IMR-90 (cell line): ENCODE measurements around the gene UCKL1. TPM values are rescaled to one million over a fixed set of nuclear protein-coding genes. Genes with fewer than 3 reads are reported as not detected.

Experiments
- ATAC-seq: fragments of 200-7000 bp; cut with Tn5 transposase; 2 replicates; pipeline ENCODE4 v1.9.1; 2020; ENCODE audit warnings: low read depth, mild to moderate bottlenecking, moderate library complexity
- BruUV-seq: library from RNA; stranded (reverse); fragments of 400-500 nt; replicated peaks from 2 replicates; lab custom pipeline; 2021; lab: Mats Ljungman, UMichigan
- CTCF ChIA-PET: fragments of 300-600 bp; formaldehyde crosslinking; extraction: SDS; loops from one replicate; lab custom pipeline; 2021; ENCODE audit warnings: antibody characterized with exemption; lab: Yijun Ruan, JAX
- POLR2A ChIA-PET: fragments of 300-600 bp; sonication (Branson Sonifier 250); formaldehyde crosslinking; loops from one replicate; lab custom pipeline; 2022; ENCODE audit warnings: antibody characterized with exemption; ENCODE audit not compliant: unreplicated experiment; lab: Charles Lee
- DNase-seq: peaks from one replicate; pipeline ENCODE4 v3.0.0; 2013
- H2AFZ ChIP-seq: replicated peaks from 2 replicates; pipeline ENCODE3; 2013; ENCODE audit warnings: low read length, mild to moderate bottlenecking; ENCODE audit not compliant: poor library complexity
- H2AK5ac ChIP-seq: 2 replicates; pipeline ENCODE4 v1.6.1; 2013; ENCODE audit warnings: low read depth, low read length, inconsistent platforms
- H2AK9ac ChIP-seq: replicated peaks from 2 replicates; pipeline ENCODE3; 2013; ENCODE audit warnings: mild to moderate bottlenecking, low read depth, low read length, moderate library complexity; ENCODE audit not compliant: poor library complexity
- H2BK120ac ChIP-seq: 2 replicates; pipeline ENCODE4 v1.6.1; 2013; ENCODE audit warnings: low read depth, low read length, inconsistent platforms
- H2BK15ac ChIP-seq: 3 replicates; pipeline ENCODE4 v1.6.1; 2013; ENCODE audit warnings: low read depth, low read length, inconsistent platforms
- H2BK20ac ChIP-seq: 2 replicates; pipeline ENCODE4 v1.6.1; 2013; ENCODE audit warnings: low read depth, mild to moderate bottlenecking, inconsistent platforms, low read length, moderate library complexity
- H2BK5ac ChIP-seq: 2 replicates; pipeline ENCODE4 v1.6.1; 2013; ENCODE audit warnings: mild to moderate bottlenecking, low read depth, low read length, inconsistent platforms; ENCODE audit not compliant: poor library complexity, severe bottlenecking
- H3K14ac ChIP-seq: replicated peaks from 2 replicates; pipeline ENCODE4 v1.6.1; 2013; ENCODE audit warnings: low read depth, low read length, inconsistent platforms
- H3K18ac ChIP-seq: 2 replicates; pipeline ENCODE4 v1.6.1; 2013; ENCODE audit warnings: low read depth, low read length, control low read depth
- H3K23ac ChIP-seq: 2 replicates; pipeline ENCODE4 v1.6.1; 2013; ENCODE audit warnings: low read depth, low read length, inconsistent platforms
- H3K27ac ChIP-seq: 2 replicates; pipeline ENCODE4 v1.5.1; 2013; ENCODE audit warnings: mild to moderate bottlenecking, control low read depth, low read length; ENCODE audit not compliant: insufficient read depth
- H3K27me3 ChIP-seq: 2 replicates; pipeline ENCODE4 v1.6.1; 2013; ENCODE audit warnings: low read length; ENCODE audit not compliant: control insufficient read depth, insufficient read depth
- H3K36me3 ChIP-seq: 2 replicates; pipeline ENCODE4 v1.6.1; 2013; ENCODE audit warnings: low read length, mixed read lengths; ENCODE audit not compliant: control insufficient read depth, insufficient read depth
- H3K4ac ChIP-seq: 2 replicates; pipeline ENCODE4 v1.6.1; 2013; ENCODE audit warnings: low read depth, low read length, inconsistent platforms
- H3K4me1 ChIP-seq: 2 replicates; pipeline ENCODE4 v1.6.1; 2013; ENCODE audit warnings: low read length, mixed read lengths; ENCODE audit not compliant: control insufficient read depth, insufficient read depth
- H3K4me2 ChIP-seq: 2 replicates; pipeline ENCODE4 v1.6.1; 2013; ENCODE audit warnings: low read depth, mild to moderate bottlenecking, control low read depth, low read length, moderate library complexity
- H3K4me3 ChIP-seq: 2 replicates; pipeline ENCODE4 v1.5.1; 2013; ENCODE audit warnings: low read depth, mild to moderate bottlenecking, control low read depth, low read length, moderate library complexity; ENCODE audit not compliant: insufficient read depth
- H3K56ac ChIP-seq: 2 replicates; pipeline ENCODE4 v1.6.1; 2013; ENCODE audit warnings: low read length, inconsistent platforms; ENCODE audit not compliant: insufficient read depth; ENCODE audit errors: extremely low read depth
- H3K79me1 ChIP-seq, 2 experiments: 2 replicates each; pipeline ENCODE4 v1.6.1; 2013; ENCODE audit warnings: low read length in 2 of 2, inconsistent platforms in 1 of 2, low read depth in 1 of 2
- H3K9ac ChIP-seq: 2 replicates; pipeline ENCODE4 v1.6.1; 2013; ENCODE audit warnings: low read depth, low read length, control low read depth
- H3K9me1 ChIP-seq: 2 replicates; pipeline ENCODE4 v1.6.1; 2013; ENCODE audit warnings: low read length, inconsistent platforms; ENCODE audit not compliant: insufficient read depth
- H3K9me3 ChIP-seq: 2 replicates; pipeline ENCODE4 v1.6.1; 2013; ENCODE audit warnings: low read length; ENCODE audit not compliant: control insufficient read depth, insufficient read depth
- H4K20me1 ChIP-seq: 2 replicates; pipeline ENCODE4 v1.6.1; 2013; ENCODE audit warnings: low read length, inconsistent platforms; ENCODE audit not compliant: insufficient read depth
- H4K5ac ChIP-seq: 2 replicates; pipeline ENCODE4 v1.6.1; 2013; ENCODE audit warnings: mild to moderate bottlenecking, low read depth, low read length, control low read depth
- H4K8ac ChIP-seq, 2 experiments: 2 replicates each; pipeline ENCODE4 v1.6.1; 2013; ENCODE audit warnings: low read depth in 2 of 2, low read length in 2 of 2, control low read depth in 1 of 2, inconsistent platforms in 1 of 2
- H4K91ac ChIP-seq: 2 replicates; pipeline ENCODE4 v1.6.1; 2013; ENCODE audit warnings: low read depth, low read length, inconsistent platforms; ENCODE audit not compliant: insufficient read depth
- BHLHE40 ChIP-seq: fragments of 150-350 bp; IDR thresholded peaks from 2 replicates; pipeline ENCODE4 v1.6.1; 2016; ENCODE audit warnings: mild to moderate bottlenecking, low read depth, low read length
- CEBPB ChIP-seq: IDR thresholded peaks from 2 replicates; pipeline ENCODE4 v1.6.1; 2012; ENCODE audit warnings: low read depth, low read length, improper control_type of control experiment
- CHD1 ChIP-seq: IDR thresholded peaks from 2 replicates; pipeline ENCODE4 v1.6.1; 2012; ENCODE audit warnings: low read depth, low read length, improper control_type of control experiment
- FOS ChIP-seq: fragments of 150-350 bp; IDR thresholded peaks from 2 replicates; pipeline ENCODE4 v1.6.1; 2016; ENCODE audit warnings: low read depth, low read length
- MAFK ChIP-seq: IDR thresholded peaks from 2 replicates; pipeline ENCODE4 v1.6.1; 2012; ENCODE audit warnings: low read depth, low read length, improper control_type of control experiment
- MAZ ChIP-seq: IDR thresholded peaks from 2 replicates; pipeline ENCODE4 v1.6.1; 2012; ENCODE audit warnings: low read depth, mild to moderate bottlenecking, low read length, improper control_type of control experiment, moderate library complexity, borderline replicate concordance
- MXI1 ChIP-seq: IDR thresholded peaks from 2 replicates; pipeline ENCODE4 v1.6.1; 2012; ENCODE audit warnings: low read depth, mild to moderate bottlenecking, low read length, moderate library complexity, borderline replicate concordance
- NFE2L2 ChIP-seq: fragments of 150-350 bp; IDR thresholded peaks from 2 replicates; pipeline ENCODE4 v1.6.1; 2016; ENCODE audit warnings: low read depth, mild to moderate bottlenecking, low read length
- POLR2A ChIP-seq: IDR thresholded peaks from 2 replicates; pipeline ENCODE4 v1.6.1; 2012; ENCODE audit warnings: mild to moderate bottlenecking, low read depth, low read length
- RAD21 ChIP-seq: IDR thresholded peaks from 2 replicates; pipeline ENCODE4 v1.6.1; 2012; ENCODE audit warnings: low read length, improper control_type of control experiment
- RCOR1 ChIP-seq: IDR thresholded peaks from 2 replicates; pipeline ENCODE4 v1.6.1; 2012; ENCODE audit warnings: mild to moderate bottlenecking, low read length, improper control_type of control experiment; ENCODE audit not compliant: insufficient replicate concordance
- RFX5 ChIP-seq: IDR thresholded peaks from 2 replicates; pipeline ENCODE4 v1.8.0; 2012; ENCODE audit warnings: low read depth, mild to moderate bottlenecking, low read length, moderate library complexity
- SMC3 ChIP-seq: fragments of 150-350 bp; IDR thresholded peaks from 2 replicates; pipeline ENCODE4 v1.6.1; 2016; ENCODE audit warnings: low read depth, mild to moderate bottlenecking, antibody characterized with exemption, low read length, moderate library complexity
- USF2 ChIP-seq: fragments of 150-350 bp; IDR thresholded peaks from 2 replicates; pipeline ENCODE4 v1.6.1; 2017; ENCODE audit warnings: mild to moderate bottlenecking, antibody characterized with exemption, low read length, low read depth
- WGBS, 2 experiments: methylation state at CpG; one replicate each; pipeline versions ENCODE4 v1.1.5 to v1.1.7; 2013; ENCODE audit warnings: missing lambda C conversion rate in 2 of 2; ENCODE audit not compliant: insufficient read length in 1 of 2; ENCODE audit errors: extremely low coverage in 2 of 2; 5-methylcytosine and 5-hydroxymethylcytosine counted together
- dilution Hi-C: fragments of 300-500 bp; cut with HindIII; formaldehyde crosslinking; loops from one replicate; pipeline ENCODE4 v1.14.3; 2018; ENCODE audit warnings: low sequenced_read_pairs; ENCODE audit not compliant: unreplicated experiment
- in situ Hi-C: fragments of 300-500 bp; cut with MboI; formaldehyde crosslinking; loops from 3 replicates; pipeline ENCODE4 v1.14.3; 2019; ENCODE audit warnings: low sequenced_read_pairs, inconsistent platforms, mixed read lengths
- intact Hi-C: fragments of 100-400 bp; cut with micrococcal nuclease; formaldehyde crosslinking; loops from 2 replicates; pipeline ENCODE4 v1.10.0; 2022
- polyA plus RNA-seq, 3 experiments: library from polyadenylated mRNA; depleted of rRNA; stranded (reverse); fragments of >200 nt; gene quantifications; 2 replicates each; pipeline ENCODE4 v1.2.3, GENCODE V29; 2012; ENCODE audit warnings: low replicate concordance in 1 of 3
- total RNA-seq: library from RNA; depleted of rRNA; stranded (reverse); fragments of >200 nt; gene quantifications from 2 replicates; pipeline ENCODE4 v1.2.3, GENCODE V29; 2012
- TF ChIP-seq, protein P1 (sequence below): fragments of 150-350 bp; IDR thresholded peaks from 2 replicates; pipeline ENCODE4 v1.6.1; 2016; ENCODE audit warnings: low read depth, mild to moderate bottlenecking, low read length, moderate library complexity, borderline replicate concordance

The UCKL1 gene
- total and polyA plus RNA-seq, 2 of the 4 experiments (the other 2 are of a cell fraction) = 16.7 to 54.7 TPM

DNA sequence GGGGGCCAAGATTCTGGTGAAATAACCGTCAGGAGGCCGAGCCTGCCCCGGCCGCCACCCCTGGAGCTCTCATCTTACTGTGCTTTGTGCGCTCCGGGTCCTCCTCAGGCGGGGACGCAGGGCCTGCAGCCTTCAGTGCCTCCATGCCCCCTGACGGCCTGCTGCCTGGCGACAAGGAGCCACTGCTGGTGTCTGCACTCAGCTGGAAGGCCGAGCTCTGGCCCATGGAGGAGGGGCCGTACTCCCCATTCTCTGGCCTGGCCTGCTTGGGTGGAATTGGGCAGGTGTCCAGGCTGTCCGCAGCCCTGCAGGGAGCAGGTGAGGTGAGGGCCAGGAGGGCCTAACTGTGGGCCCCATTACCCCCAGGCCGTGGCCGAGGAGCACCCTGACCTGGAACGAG lies 8.2 kb upstream of the UCKL1 start:
- Histone ChIP-seq H3K27ac (no peak overlapping the region), H3K9ac (no peak overlapping the region), H3K4me2 (no peak overlapping the region), H3K56ac (no peak overlapping the region), H3K79me1 (peaks cover 12 to 25% of the 10 kb centered on the region in 2 experiments), H3K27me3 (no peaks in the 10 kb centered on the region), H3K23ac (no peak overlapping the region), H2AK5ac (no peak overlapping the region), H3K14ac (no peak overlapping the region), H3K9me1 (peaks cover 3% of the 10 kb centered on the region; the same call in 1 of the 2 replicates), H2AK9ac (no peak overlapping the region), H2BK120ac (no peak overlapping the region), H4K8ac (no peak overlapping the region), H2BK15ac (no peak overlapping the region), H2BK20ac (no peak overlapping the region), H3K36me3 (peaks cover 59% of the 10 kb centered on the region), H3K18ac (no peak overlapping the region), H2AFZ (no peak overlapping the region), H2BK5ac (no peak overlapping the region), H3K4me3 (no peak overlapping the region), H4K5ac (no peak overlapping the region), H3K4ac (no peak overlapping the region), H3K9me3 (no peaks in the 10 kb centered on the region), H3K4me1 (peaks cover 4% of the 10 kb centered on the region), H4K20me1 (no peaks in the 10 kb centered on the region; the same call in 1 of the 2 replicates), H4K91ac (no peak overlapping the region)
- dilution Hi-C loops (no loop called here), in situ Hi-C loops (no loop called here), intact Hi-C loops (no loop called here)
- DNase-seq = no peak
- CTCF ChIA-PET = no interaction called here
- POLR2A ChIA-PET = no interaction called here
- WGBS, 2 experiments = 100% methylated on average over 4 of the region's 16 CpGs; no CpG with 5 or more reads in 1 of the 2 experiments
- ATAC-seq = no peak
- TF ChIP-seq RAD21 (no peak), MAFK (no peak), MAZ (no peak), RFX5 (no peak), USF2 (no peak), SMC3 (no peak), MXI1 (no peak), FOS (no peak), BHLHE40 (no peak), CEBPB (no peak), RCOR1 (no peak), CHD1 (no peak), NFE2L2 (no peak), POLR2A (no peak)
- TF ChIP-seq, protein P1, sequence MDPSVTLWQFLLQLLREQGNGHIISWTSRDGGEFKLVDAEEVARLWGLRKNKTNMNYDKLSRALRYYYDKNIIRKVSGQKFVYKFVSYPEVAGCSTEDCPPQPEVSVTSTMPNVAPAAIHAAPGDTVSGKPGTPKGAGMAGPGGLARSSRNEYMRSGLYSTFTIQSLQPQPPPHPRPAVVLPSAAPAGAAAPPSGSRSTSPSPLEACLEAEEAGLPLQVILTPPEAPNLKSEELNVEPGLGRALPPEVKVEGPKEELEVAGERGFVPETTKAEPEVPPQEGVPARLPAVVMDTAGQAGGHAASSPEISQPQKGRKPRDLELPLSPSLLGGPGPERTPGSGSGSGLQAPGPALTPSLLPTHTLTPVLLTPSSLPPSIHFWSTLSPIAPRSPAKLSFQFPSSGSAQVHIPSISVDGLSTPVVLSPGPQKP = no peak
- no TSS peak for BruUV-seq
